Suprapubic skin (tissue), 4 donors: ENCODE measurements around the gene IRGM.

Experiments used
- EP300 ChIP-seq: sonication (generic); formaldehyde crosslinking; IDR thresholded peaks from one replicate; pipeline ENCODE4 v1.6.1; 2017; ENCODE audit warnings: antibody characterized with exemption
- POLR2A ChIP-seq, 2 donors: fragments of 450-650 bp; IDR thresholded peaks; one replicate each; pipeline ENCODE4 v1.6.1; 2017; ENCODE audit warnings: antibody characterized with exemption in 2 of 2, mild to moderate bottlenecking in 2 of 2, moderate library complexity in 2 of 2
- POLR2AphosphoS5 ChIP-seq, 3 donors: sonication (generic); formaldehyde crosslinking; IDR thresholded peaks; one replicate each; pipeline ENCODE4 v1.6.1; 2017; ENCODE audit warnings: antibody characterized with exemption in 3 of 3
- TF ChIP-seq, protein P1 (sequence below), 2 donors: fragments of 200-600 bp in 1 of 2; fragments of 450-650 bp in 1 of 2; sonication (generic) in 1 of 2; IDR thresholded peaks; one replicate each; pipeline ENCODE4 v1.5.1; 2016 to 2019; ENCODE audit warnings: antibody characterized with exemption in 2 of 2, mild to moderate bottlenecking in 1 of 2, moderate library complexity in 1 of 2

DNA sequence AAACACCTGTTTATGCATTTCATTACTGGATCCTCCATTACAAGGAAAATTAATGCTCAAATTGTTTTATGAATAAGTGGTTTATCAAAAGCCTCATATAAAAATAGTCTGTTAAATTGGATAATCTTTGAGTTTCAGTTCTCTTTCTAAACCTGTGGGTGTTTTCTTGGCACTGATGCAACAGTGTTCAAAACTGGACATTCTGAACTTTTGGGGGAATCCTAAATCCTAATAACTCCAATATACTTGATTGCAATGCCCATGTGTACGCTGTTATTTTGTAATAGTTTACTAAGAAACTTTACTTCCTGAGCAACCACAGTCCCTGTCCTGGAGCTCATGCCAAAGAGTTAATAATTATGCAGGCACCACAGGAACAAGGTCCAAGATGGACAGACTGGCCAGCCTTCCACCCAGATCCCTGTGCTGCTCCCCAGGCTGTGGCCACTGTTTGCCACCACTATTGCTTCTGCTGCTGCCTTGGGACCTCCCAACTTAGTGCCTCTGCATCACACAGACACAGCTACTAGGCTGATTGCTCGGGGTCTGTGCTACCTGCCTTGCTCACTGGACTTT is 14.0 kb downstream of the IRGM start:
- TF ChIP-seq POLR2A (IDR thresholded peaks at IDR 0.05) (no peak), POLR2AphosphoS5 (IDR thresholded peaks at IDR 0.05) (no peak), EP300 (no peak)
- TF ChIP-seq, protein P1, sequence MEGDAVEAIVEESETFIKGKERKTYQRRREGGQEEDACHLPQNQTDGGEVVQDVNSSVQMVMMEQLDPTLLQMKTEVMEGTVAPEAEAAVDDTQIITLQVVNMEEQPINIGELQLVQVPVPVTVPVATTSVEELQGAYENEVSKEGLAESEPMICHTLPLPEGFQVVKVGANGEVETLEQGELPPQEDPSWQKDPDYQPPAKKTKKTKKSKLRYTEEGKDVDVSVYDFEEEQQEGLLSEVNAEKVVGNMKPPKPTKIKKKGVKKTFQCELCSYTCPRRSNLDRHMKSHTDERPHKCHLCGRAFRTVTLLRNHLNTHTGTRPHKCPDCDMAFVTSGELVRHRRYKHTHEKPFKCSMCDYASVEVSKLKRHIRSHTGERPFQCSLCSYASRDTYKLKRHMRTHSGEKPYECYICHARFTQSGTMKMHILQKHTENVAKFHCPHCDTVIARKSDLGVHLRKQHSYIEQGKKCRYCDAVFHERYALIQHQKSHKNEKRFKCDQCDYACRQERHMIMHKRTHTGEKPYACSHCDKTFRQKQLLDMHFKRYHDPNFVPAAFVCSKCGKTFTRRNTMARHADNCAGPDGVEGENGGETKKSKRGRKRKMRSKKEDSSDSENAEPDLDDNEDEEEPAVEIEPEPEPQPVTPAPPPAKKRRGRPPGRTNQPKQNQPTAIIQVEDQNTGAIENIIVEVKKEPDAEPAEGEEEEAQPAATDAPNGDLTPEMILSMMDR (IDR thresholded peaks at IDR 0.05), result no peak
